ENCODE results near the gene SEC14L3. TPM values are rescaled to one million over a fixed set of nuclear protein-coding genes. Genes with fewer than 3 reads are reported as not detected.

Gene SEC14L3
- polyA plus RNA-seq, 3 donors, result not detected

DNA sequence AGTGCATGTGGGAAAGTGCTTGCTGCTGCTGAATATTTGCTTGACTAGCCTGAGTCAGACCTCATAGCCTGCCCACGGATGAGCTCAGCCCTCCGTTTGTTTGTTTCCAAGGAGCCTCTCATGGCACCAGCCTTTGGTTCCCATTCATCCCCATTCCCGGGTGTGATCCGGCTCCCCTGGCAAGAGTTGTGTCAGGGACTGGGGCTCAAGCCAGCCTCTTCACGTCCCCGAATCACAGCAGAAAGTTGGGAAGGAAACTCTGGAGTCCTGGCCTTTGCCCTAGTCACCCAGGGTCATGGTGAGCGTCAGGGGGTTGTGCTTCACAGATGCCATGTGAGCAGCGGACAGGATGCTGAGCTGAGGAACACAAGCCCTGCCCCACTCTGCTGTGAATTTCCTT is 13.8 kb downstream of the SEC14L3 start:
- H3K9ac ChIP-seq (ENCODE audit: insufficient read depth, low read length, poor library complexity, severe bottlenecking), result no peak overlapping the region
- no peak overlapping the region for H3K4me3 ChIP-seq (replicated peaks in 1 of 3; ENCODE audit: low read depth in 2 of 3, low read length in 3 of 3)
- no peaks in the 10 kb centered on the region for H3K79me2 ChIP-seq (ENCODE audit: insufficient read depth, low read length)
- Mint-ChIP-seq H3K27ac (no peak overlapping the region), H3K4me3 (no peak overlapping the region), H3K27me3 (ENCODE audit: low read depth in 3 of 3) (peaks cover 3 to 15% (median 9%) of the 10 kb centered on the region in 3 donors), H3K36me3 (no peaks in the 10 kb centered on the region), H3K4me1 (no peaks in the 10 kb centered on the region), H3K9me3 (peaks cover 4 to 16% (median 10%) of the 10 kb centered on the region in 7 donors)
- peaks cover 0 to 2% of the 10 kb centered on the region in 2 donors for H3K27me3 ChIP-seq (ENCODE audit: control insufficient read depth in 2 of 2, insufficient read depth in 2 of 2, low read length in 2 of 2)
- intact Hi-C loops (cut with micrococcal nuclease), result no loop called here
- no peak overlapping the region for H2AFZ ChIP-seq (ENCODE audit: insufficient read depth, low read depth, low read length, poor library complexity, severe bottlenecking)
- no peaks in the 10 kb centered on the region for H4K20me1 ChIP-seq (ENCODE audit: insufficient read depth, low read length)
- DNase-seq, result no peak
- no peak overlapping the region for H3K4me2 ChIP-seq (replicated peaks; ENCODE audit: extremely low read depth, low read length, poor library complexity, severe bottlenecking)
- H3K4me1 ChIP-seq (ENCODE audit: control insufficient read depth in 1 of 2, insufficient read depth in 2 of 2, low read length in 2 of 2), result no peaks in the 10 kb centered on the region
- no peak overlapping the region for H3K27ac ChIP-seq (ENCODE audit: low read depth in 1 of 2, low read length in 2 of 2)
- 86% methylated on average over 4 of the region's 8 CpGs for WGBS (ENCODE audit: insufficient coverage)
- H3K9me3 ChIP-seq (replicated peaks in 1 of 2; ENCODE audit: control insufficient read depth in 1 of 2, insufficient read depth in 1 of 2, low read length in 2 of 2), result peaks cover 0 to 10% of the 10 kb centered on the region in 2 donors
- H3K36me3 ChIP-seq (replicated peaks in 1 of 2; ENCODE audit: control insufficient read depth in 1 of 2, insufficient read depth in 2 of 2, low read length in 2 of 2), result no peaks in the 10 kb centered on the region
- TF ChIP-seq, protein P1, sequence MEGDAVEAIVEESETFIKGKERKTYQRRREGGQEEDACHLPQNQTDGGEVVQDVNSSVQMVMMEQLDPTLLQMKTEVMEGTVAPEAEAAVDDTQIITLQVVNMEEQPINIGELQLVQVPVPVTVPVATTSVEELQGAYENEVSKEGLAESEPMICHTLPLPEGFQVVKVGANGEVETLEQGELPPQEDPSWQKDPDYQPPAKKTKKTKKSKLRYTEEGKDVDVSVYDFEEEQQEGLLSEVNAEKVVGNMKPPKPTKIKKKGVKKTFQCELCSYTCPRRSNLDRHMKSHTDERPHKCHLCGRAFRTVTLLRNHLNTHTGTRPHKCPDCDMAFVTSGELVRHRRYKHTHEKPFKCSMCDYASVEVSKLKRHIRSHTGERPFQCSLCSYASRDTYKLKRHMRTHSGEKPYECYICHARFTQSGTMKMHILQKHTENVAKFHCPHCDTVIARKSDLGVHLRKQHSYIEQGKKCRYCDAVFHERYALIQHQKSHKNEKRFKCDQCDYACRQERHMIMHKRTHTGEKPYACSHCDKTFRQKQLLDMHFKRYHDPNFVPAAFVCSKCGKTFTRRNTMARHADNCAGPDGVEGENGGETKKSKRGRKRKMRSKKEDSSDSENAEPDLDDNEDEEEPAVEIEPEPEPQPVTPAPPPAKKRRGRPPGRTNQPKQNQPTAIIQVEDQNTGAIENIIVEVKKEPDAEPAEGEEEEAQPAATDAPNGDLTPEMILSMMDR (IDR thresholded peaks at IDR 0.05), result no peak

DNA sequence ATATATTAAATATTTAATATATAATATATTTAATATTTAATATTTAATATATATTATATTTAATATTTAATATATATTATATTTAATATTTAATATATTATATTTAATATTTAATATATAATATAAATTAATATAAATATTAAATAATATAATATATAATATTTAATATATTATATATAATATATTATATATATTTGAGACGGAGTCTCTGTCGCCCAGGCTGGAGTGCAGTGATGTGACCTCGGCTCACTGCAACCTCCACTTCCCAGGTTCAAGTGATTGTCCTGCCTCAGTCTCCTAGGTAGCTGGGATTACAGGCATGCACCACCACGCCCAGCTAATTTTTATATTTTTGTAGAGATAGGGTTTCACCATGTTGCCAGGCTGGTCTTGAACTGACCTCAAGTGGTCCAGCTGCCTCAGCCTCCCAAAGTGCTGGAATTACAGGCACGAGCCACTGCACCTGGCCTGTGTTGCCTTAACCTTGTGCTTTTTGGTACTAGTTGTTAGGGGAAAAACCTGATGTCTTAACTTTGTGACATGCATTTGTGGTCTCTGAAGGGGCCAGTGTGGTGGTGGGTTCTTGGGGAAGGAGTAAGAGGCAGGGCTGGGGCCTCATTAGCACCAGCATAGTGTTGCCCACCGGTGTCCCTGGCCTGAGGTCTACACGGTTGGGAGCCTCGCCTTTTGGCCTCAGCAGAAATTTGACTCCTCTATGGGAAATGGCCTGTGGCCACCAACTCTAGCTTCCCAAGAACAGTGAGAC is 16.6 kb downstream of the SEC14L3 start:
- no peaks in the 10 kb centered on the region for H3K36me3 ChIP-seq (replicated peaks in 1 of 2; ENCODE audit: control insufficient read depth in 1 of 2, insufficient read depth in 2 of 2, low read length in 2 of 2)
- no peaks in the 10 kb centered on the region for H3K79me2 ChIP-seq (ENCODE audit: insufficient read depth, low read length)
- TF ChIP-seq, protein P1 (IDR thresholded peaks at IDR 0.05), result no peak
- Mint-ChIP-seq H3K27me3 (ENCODE audit: low read depth in 3 of 3) (peaks cover 11 to 34% (median 13%) of the 10 kb centered on the region in 3 donors), H3K4me3 (no peak overlapping the region), H3K27ac (no peak overlapping the region), H3K4me1 (no peaks in the 10 kb centered on the region), H3K36me3 (no peaks in the 10 kb centered on the region), H3K9me3 (peaks cover 4 to 16% (median 10%) of the 10 kb centered on the region in 7 donors)
- DNase-seq, result no peak
- no peaks in the 10 kb centered on the region for H4K20me1 ChIP-seq (ENCODE audit: insufficient read depth, low read length)
- H3K9me3 ChIP-seq (replicated peaks in 1 of 2; ENCODE audit: control insufficient read depth in 1 of 2, insufficient read depth in 1 of 2, low read length in 2 of 2), result peaks cover 0 to 10% of the 10 kb centered on the region in 2 donors
- H2AFZ ChIP-seq (ENCODE audit: insufficient read depth, low read depth, low read length, poor library complexity, severe bottlenecking), result no peak overlapping the region
- 90% methylated on average over 4 of the region's 8 CpGs for WGBS (ENCODE audit: insufficient coverage)
- H3K9ac ChIP-seq (ENCODE audit: insufficient read depth, low read length, poor library complexity, severe bottlenecking), result no peak overlapping the region
- no peaks in the 10 kb centered on the region for H3K4me1 ChIP-seq (ENCODE audit: control insufficient read depth in 1 of 2, insufficient read depth in 2 of 2, low read length in 2 of 2)
- no peak overlapping the region for H3K4me2 ChIP-seq (replicated peaks; ENCODE audit: extremely low read depth, low read length, poor library complexity, severe bottlenecking)
- no peak overlapping the region for H3K27ac ChIP-seq (ENCODE audit: low read depth in 1 of 2, low read length in 2 of 2)
- H3K27me3 ChIP-seq (ENCODE audit: control insufficient read depth in 2 of 2, insufficient read depth in 2 of 2, low read length in 2 of 2), result peaks cover 0 to 2% of the 10 kb centered on the region in 2 donors
- H3K4me3 ChIP-seq (replicated peaks in 1 of 3; ENCODE audit: low read depth in 2 of 3, low read length in 3 of 3), result no peak overlapping the region
- intact Hi-C loops (cut with micrococcal nuclease), result no loop called here
